NCI-H446 treated with DMSO at 0.1 percent for 48 hours (cell line): ENCODE results near the gene SELE.
"Not testable (repeated sequence)": the region's sequence is repeated elsewhere in the genome, so short reads cannot be mapped to it uniquely, and the experiment has no call there.

Source experiments
- DNase-seq: peaks from one replicate; lab custom pipeline; 2025; lab: John Stamatoyannopoulos, UW

Gene SELE

GRCh38 chr1:169683168-169683567 lies 50.7 kb downstream of the SELE start:
- not testable (repeated sequence) for DNase-seq

- no peak for DNase-seq
These were observed 51.8 kb downstream of the SELE start for GRCh38 chr1:169682071-169682470.

GRCh38 chr1:169681140-169681539 lies 52.7 kb downstream of the SELE start:
- no peak for DNase-seq

- no peak for DNase-seq
These were observed 53.4 kb downstream of the SELE start for GRCh38 chr1:169680377-169681019.

- DNase-seq = no peak
These were observed 54.2 kb downstream of the SELE start for GRCh38 chr1:169679692-169680091.

GRCh38 chr1:169676001-169676400 lies 57.9 kb downstream of the SELE start:
- DNase-seq = no peak
